Stimulated activated CD4-positive, alpha-beta T cell treated with anti-CD3 and anti-CD28 coated beads, TNF-alpha, amount 100 ng/mL, for 48 hours (primary cell): ENCODE measurements around the gene PALLD.

Source experiments
- DNase-seq, 3 donors: peaks; one replicate each; pipeline ENCODE4 v3.0.0-alpha.2; 2020; ENCODE audit warnings: low read depth in 3 of 3

Gene PALLD

DNA sequence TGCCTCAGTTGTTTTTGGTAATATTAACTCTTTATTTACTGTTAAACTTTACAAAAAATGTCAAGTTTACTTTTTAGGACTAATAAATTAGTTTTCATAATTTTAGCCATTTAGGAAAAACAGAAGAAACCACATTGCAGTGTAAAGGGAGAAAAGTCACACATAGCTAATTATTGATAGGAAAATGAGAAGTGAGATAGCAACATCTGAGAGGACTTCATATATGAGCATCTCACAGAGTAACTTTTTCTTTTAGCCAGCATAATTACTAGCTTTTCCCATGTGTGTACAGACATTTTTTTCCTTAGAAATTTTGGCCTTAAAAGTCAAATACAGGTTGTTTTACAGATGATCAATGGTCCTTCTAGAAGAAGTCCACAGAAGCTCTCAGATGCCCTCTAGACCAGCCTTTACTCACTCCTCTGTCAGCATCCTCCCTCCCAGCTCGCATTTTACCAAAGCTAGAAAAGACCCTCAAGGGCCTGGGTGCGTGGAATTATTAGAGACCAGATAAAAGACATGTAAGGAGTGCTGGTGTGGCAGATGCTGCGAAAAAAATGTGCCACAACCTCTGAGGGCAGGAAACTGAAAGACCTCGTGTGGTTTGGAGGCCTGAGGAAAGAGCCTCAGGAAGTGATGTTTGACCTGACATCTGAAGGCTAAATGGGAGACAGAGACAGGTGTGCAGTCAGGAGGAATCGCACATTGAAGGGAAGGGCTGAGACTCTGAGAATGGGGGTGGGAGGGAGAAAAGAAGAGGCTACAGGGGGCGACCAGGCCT lies 356.3 kb downstream of the PALLD start:
- no peak for DNase-seq

DNA sequence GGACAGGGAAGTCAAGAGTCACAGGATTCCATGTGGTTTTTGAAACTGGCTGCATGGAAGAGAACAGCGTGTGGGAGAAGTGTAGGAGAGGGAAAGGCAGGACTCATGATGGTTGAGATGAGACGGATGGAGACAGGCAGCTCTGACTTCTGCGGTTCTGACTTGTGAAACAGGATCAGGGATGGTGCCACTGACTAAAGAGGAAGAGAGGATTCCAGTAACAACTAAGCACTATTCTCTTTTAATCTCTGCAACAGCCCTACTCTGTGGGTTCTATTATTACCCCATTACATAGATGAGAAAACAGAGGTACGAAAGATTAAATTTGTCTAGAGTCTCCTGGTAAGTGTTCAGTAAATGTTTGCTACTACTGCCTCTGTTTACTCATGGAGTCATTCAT lies 356.9 kb downstream of the PALLD start:
- DNase-seq = no peak

DNA sequence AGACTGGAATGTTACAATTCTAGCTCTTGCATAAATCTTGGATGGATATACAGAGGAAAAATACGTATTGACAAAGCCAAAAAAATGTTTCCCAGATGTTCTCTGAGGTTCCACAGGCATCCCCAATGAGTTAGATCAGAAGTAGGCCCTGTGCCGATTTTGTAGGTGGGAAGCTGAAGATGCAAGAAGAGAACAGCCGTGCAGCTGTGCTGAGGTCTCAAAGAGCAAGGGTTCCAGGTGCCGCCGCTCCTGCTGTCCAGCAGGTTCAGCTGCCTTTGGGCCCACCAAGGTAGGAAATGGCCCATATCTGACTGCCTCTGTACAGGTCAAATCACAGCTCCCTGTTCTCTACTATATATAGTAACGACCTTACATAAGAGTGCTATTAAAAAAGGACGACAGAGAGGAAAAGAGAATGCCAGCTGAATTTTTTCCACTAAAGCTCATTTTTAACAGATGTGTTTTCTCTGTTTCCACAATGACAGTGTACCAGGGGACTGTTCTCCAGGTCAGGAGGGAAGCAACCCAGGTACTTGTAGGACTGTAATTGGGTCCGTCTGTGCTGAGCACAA lies 357.6 kb downstream of the PALLD start:
- no peak for DNase-seq

DNA sequence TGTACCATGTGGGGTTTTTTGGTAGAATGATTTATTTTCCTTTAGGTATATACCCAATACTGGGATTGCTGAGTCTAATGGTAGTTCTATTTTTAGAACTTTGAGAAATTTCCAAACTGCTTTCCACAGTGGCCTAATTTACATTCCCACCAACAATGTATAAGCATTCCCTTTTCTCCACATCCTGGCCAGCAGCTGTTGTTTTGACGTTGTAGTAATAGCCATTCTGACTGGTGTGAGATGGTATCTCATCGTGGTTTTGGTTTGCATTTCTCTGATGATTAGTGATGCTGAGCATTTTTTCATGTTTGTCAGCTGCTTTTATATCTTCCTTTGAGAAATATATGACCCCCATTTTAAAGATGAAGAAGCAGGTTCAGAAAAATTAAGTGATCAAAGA lies 359.5 kb downstream of the PALLD start:
- DNase-seq = no peak

- DNase-seq = no peak
Measured at GRCh38 chr4:168857009-168857408, 360.2 kb downstream of the PALLD start.

DNA sequence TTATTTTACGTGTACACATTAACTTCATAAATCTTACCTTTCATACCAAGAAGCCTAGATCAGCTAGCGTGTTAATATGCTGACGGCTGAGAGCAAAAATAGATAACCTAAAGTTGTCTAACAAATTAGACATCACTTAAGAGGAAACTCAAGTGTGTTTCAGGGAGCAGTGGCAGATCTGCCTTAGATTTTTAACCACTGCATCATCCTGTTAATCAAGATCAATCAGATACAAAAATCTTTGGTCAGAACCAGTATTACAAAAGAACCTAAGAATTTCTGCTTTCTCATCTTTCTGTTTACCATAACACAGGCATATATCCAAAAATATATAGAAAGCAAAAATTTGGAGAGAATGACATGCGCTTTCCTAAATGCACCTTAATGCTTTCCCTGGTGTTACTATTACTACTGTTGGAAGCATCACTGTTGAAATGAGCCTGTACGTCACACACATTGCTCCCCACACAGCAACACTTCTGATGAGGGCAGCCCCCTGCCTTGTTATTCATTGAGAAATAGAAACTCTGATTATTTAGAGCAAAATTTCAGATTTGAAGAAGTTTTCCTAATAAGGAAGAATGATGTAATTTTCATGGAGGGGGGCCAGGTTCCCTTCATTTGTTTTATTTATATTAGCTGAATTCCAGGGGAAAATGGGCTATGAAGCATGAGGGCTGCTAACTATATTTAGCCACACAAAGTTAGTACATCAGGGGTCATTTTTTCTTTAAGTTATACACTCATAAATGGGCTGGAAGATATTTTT lies 360.9 kb downstream of the PALLD start:
- DNase-seq = no peak

GRCh38 chr4:168859100-168859499 lies 362.2 kb downstream of the PALLD start:
- DNase-seq = no peak

- DNase-seq = no peak
Measured at GRCh38 chr4:168859888-168860694, 363.2 kb downstream of the PALLD start.

DNA sequence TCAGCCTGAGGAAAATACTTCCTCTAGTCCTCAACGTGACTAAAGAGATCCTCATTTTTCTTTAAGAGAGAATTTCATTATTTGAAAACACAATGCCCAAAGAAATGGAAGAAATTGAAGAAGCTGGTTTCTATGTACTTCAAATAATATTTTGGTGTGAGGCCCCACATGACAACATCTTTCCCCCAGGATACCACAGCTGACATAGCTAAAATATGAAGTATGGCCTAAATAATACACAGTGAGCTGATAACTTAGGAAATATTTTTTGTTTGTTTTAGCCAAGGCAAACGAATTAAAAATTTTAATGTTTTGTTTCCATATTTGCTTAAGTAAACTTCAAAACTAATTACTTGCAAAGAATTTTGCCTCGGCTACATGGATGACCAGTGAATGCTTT lies 364.0 kb downstream of the PALLD start:
- DNase-seq = no peak

DNA sequence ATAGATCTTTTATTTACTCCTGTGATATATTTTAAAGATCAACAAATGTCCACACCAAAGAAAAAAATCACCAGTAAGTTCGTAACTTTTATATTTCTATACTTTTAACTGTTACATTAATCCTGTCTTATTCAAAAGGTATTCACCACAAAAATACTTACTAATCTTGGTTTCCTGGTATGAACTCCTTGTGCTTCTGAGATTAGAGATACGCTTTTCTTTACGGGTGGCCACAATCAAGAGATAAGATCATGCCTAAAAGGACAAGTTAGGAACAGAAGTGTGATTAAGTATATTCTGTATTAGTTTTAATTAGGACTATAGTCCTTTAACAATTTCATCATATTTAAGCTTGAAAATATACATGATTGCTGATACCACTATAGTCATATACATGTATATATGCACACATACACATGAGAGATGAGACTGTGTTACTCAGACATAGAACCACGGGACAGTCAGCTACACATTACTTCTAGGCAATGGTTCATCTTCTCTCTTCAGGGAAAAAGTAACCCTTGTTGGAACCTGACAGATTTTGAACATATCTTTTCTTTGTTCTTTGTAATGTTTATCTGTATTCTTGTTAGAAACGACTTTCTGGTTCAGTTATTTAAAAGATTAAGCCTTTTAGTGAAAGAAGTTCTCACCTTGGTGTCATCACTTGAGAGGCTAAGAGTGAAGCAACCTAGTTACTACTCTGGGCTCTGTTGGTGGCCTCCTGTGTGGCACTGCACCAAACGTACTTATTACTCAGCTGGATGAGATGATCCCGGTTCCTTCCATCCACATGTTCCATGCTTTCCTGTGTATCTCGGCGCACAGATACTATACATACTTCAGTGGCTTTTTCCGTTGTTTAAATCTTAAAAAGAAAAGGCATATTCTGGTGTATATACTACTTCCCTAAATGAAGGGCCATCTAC lies 367.1 kb downstream of the PALLD start:
- no peak for DNase-seq

- no peak for DNase-seq
Measured at GRCh38 chr4:168864821-168865541, 368.1 kb downstream of the PALLD start.

- DNase-seq = no peak
Measured at GRCh38 chr4:168865854-168866253, 369.0 kb downstream of the PALLD start.

DNA sequence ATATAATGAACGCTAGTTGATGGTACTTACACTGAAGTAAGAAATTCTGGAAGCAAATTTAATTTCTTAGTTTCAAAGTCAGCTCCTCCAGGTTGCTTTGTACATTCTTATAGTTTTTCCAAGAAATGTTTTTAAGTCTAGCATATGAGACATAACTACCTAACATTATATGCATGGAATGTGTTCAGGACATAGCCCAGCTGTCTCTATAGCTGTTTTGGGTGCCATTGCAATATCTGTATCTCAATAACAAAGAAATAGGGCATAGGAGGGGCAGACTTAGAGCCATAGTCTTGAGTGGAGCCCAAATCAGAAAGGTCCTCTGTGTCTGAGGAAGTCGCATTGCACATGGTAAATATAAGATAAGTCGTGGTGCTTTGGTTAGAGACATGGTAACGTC lies 369.8 kb downstream of the PALLD start:
- no peak for DNase-seq

- no peak for DNase-seq
Measured at GRCh38 chr4:168867128-168867527, 370.3 kb downstream of the PALLD start.

- DNase-seq = no peak
Measured at GRCh38 chr4:168868044-168868781, 371.4 kb downstream of the PALLD start.

- no peak for DNase-seq
Measured at GRCh38 chr4:168868802-168869201, 371.9 kb downstream of the PALLD start.

DNA sequence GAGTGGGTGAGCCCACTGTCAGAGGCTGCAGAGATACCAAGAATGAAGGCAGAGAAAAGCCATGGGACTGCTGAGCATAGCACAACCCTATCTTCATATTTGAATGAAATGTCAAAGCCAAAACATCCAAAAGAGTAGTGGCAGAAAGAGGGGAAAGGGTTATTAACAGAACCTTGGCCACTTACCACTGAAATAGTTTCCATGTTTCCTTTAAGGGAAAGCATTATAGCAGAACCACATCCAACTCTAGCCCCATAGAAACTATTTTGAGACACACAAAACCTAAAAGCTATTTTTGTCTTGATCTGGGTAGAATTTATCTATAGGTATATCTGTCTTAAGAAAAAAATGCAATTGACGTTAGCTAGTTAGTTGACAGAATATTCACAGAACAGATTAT lies 373.2 kb downstream of the PALLD start:
- no peak for DNase-seq

- DNase-seq = no peak
Measured at GRCh38 chr4:168871632-168872031, 374.8 kb downstream of the PALLD start.

- no peak for DNase-seq
Measured at GRCh38 chr4:168874083-168874482, 377.2 kb downstream of the PALLD start.

GRCh38 chr4:168876106-168876505 lies 379.3 kb downstream of the PALLD start:
- DNase-seq = no peak
